Activated CD4-positive, alpha-beta memory T cell treated with anti-CD3 and anti-CD28 coated beads, Interleukin-2, amount 10 ng/mL, durations not matched to agents 7 days and 5 days (primary cell): ENCODE measurements around the gene TTPAL. TPM values are rescaled to one million over a fixed set of nuclear protein-coding genes. Genes with fewer than 3 reads are reported as not detected.
"Not testable (repeated sequence)": the region's sequence is repeated elsewhere in the genome, so short reads cannot be mapped to it uniquely, and the experiment has no call there.

Experiments
- CTCF ChIA-PET: fragments of 350-600 bp; sonication (Branson Sonifier 250); formaldehyde crosslinking; loops from one replicate; lab custom pipeline; 2021; ENCODE audit warnings: antibody characterized with exemption, inconsistent platforms; lab: Charles Lee
- POLR2A ChIA-PET: fragments of 350-600 bp; sonication (Branson Sonifier 250); formaldehyde crosslinking; loops from one replicate; lab custom pipeline; 2021; ENCODE audit warnings: antibody characterized with exemption; lab: Charles Lee
- DNase-seq: peaks from one replicate; pipeline ENCODE4 v3.0.0-alpha.2; 2020
- H3K27ac Mint-ChIP-seq: one replicate; pipeline ENCODE4 v1.8.0; 2021; ENCODE audit warnings: mild to moderate bottlenecking, mixed read lengths
- H3K27me3 Mint-ChIP-seq: one replicate; pipeline ENCODE4 v1.8.0; 2021; ENCODE audit warnings: mixed read lengths
- H3K36me3 Mint-ChIP-seq: one replicate; pipeline ENCODE4 v1.8.0; 2021; ENCODE audit warnings: low read depth, mixed read lengths
- H3K4me1 Mint-ChIP-seq: one replicate; pipeline ENCODE4 v1.8.0; 2021; ENCODE audit warnings: mixed read lengths
- H3K4me3 Mint-ChIP-seq: one replicate; pipeline ENCODE4 v1.8.0; 2021; ENCODE audit warnings: mild to moderate bottlenecking, mixed read lengths
- H3K9me3 Mint-ChIP-seq: one replicate; pipeline ENCODE4 v1.8.0; 2021; ENCODE audit warnings: mixed read lengths
- total RNA-seq, 2 experiments: library from RNA; stranded (reverse); gene quantifications; one replicate each; pipeline ENCODE4 v1.2.3, GENCODE V29; 2021

The TTPAL gene
- total RNA-seq, 2 experiments from 2014 or later, result 15.5 to 16.6 TPM

DNA sequence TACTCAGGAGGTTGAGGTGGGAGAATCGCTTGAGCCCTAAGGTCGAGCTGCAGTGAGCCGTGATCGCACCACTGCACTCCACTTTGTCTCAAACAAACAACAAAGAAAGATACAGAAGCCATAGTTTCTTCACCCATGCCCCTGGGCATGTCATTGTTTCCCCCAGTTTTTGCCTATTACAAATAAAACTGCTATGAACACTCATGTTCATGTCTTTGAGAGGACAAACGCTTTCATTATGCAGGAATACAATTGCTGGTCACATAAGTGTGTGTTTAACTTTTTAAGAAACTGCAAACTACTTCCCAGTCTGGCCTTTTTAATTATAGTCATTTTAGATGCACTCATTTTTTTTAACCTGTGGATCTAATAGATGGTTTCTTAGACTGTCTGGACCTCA, 12.2 kb upstream of the TTPAL start:
- CTCF ChIA-PET, result no interaction called here
- Mint-ChIP-seq H3K36me3 (no peaks in the 10 kb centered on the region), H3K27ac (no peak overlapping the region), H3K4me1 (no peaks in the 10 kb centered on the region), H3K4me3 (no peak overlapping the region), H3K9me3 (no peaks in the 10 kb centered on the region), H3K27me3 (peaks cover 6% of the 10 kb centered on the region)
- POLR2A ChIA-PET, result no interaction called here
- DNase-seq, result no peak

DNA sequence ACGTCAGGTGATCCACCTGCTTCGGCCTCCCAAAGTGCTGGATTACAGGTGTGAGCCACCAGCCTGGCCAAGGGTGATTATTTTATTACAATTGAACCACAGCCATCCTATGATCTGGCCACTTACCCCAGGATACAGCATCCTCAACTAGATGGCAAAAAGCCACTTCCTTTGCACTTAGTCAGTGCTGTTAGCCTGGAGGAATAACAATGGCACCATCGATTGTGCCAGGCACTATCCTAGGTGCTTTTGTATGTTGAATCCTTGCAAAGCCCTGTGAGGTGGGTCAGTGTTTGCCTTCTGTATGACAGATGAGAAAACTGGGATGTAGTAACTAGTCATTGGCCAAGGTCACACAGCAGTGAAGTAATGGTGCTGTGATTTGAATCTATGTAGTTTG, 11.2 kb upstream of the TTPAL start:
- POLR2A ChIA-PET, result no interaction called here
- no peak overlapping the region for H3K4me3 Mint-ChIP-seq

DNA sequence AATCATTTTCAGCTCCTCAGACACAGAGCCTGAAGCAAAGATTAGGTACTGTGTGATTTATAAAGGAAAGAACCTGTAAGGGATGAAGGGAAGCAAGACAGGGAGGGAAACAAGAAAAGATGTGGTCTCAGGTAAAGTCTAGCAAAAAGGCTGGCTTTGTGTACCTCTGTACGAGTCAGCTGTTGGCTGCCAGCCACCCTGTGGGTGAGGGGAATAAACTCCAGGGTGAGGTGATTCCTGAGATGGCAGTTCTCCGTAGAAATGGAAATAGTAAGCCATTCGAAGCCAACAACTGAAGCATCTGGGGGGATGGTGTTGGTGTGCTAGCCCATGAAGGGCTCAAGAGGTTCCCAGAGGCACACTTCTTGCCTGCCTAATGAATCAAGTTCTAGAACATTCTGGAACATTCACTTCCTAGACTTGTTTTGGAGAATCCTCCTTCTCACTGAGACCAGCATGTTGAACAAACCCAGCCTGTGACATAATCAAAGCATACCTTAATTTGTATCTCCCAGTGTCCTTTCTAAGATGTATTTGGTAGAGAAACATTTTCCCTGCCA, 10.6 kb upstream of the TTPAL start:
- no peak overlapping the region for H3K4me3 Mint-ChIP-seq
- ChIA-PET POLR2A (no interaction called here), CTCF (no interaction called here)
- H3K9me3 Mint-ChIP-seq, result no peaks in the 10 kb centered on the region
- no peaks in the 10 kb centered on the region for H3K36me3 Mint-ChIP-seq
- no peak overlapping the region for H3K27ac Mint-ChIP-seq
- no peaks in the 10 kb centered on the region for H3K4me1 Mint-ChIP-seq
- DNase-seq, result no peak
- H3K27me3 Mint-ChIP-seq, result peaks cover 6% of the 10 kb centered on the region

More for the DNA sequence above, 11.2 kb upstream of the TTPAL start:
- no peak for DNase-seq
- H3K36me3 Mint-ChIP-seq, result no peaks in the 10 kb centered on the region
- H3K27me3 Mint-ChIP-seq, result peaks cover 6% of the 10 kb centered on the region
- no peaks in the 10 kb centered on the region for H3K9me3 Mint-ChIP-seq
- H3K27ac Mint-ChIP-seq, result no peak overlapping the region
- CTCF ChIA-PET, result no interaction called here
- no peaks in the 10 kb centered on the region for H3K4me1 Mint-ChIP-seq

GRCh38 chr20:44467289-44467883, 8.3 kb upstream of the TTPAL start:
- POLR2A ChIA-PET, result no interaction called here
- no peaks in the 10 kb centered on the region for H3K4me1 Mint-ChIP-seq
- peaks cover 6% of the 10 kb centered on the region for H3K27me3 Mint-ChIP-seq
- no peaks in the 10 kb centered on the region for H3K36me3 Mint-ChIP-seq
- CTCF ChIA-PET, result no interaction called here
- no peak for DNase-seq
- no peak overlapping the region for H3K27ac Mint-ChIP-seq
- H3K9me3 Mint-ChIP-seq, result no peaks in the 10 kb centered on the region
- H3K4me3 Mint-ChIP-seq, result no peak overlapping the region

- POLR2A ChIA-PET, result no interaction called here
- H3K4me3 Mint-ChIP-seq, result no peak overlapping the region
- CTCF ChIA-PET, result no interaction called here
These were observed 7.5 kb upstream of the TTPAL start for GRCh38 chr20:44468044-44468782.

GRCh38 chr20:44470327-44470726, 5.3 kb upstream of the TTPAL start:
- H3K27ac Mint-ChIP-seq, result no peak overlapping the region
- ChIA-PET CTCF (interaction anchor here (0.8 to 1.3 kb wide), 2 partner anchors 140 to 214 kb away, joined by 3 read pairs; no protein-coding TSS in a partner anchor), POLR2A (no interaction called here)
- H3K4me1 Mint-ChIP-seq, result peaks cover 6% of the 10 kb centered on the region
- H3K27me3 Mint-ChIP-seq, result peaks cover 2% of the 10 kb centered on the region
- no peaks in the 10 kb centered on the region for H3K9me3 Mint-ChIP-seq
- no peak overlapping the region for H3K4me3 Mint-ChIP-seq
- DNase-seq, result no peak
- no peaks in the 10 kb centered on the region for H3K36me3 Mint-ChIP-seq

More at GRCh38 chr20:44468044-44468782, 7.5 kb upstream of the TTPAL start:
- Mint-ChIP-seq H3K27me3 (peaks cover 6% of the 10 kb centered on the region), H3K9me3 (no peaks in the 10 kb centered on the region), H3K27ac (no peak overlapping the region), H3K36me3 (no peaks in the 10 kb centered on the region), H3K4me1 (no peaks in the 10 kb centered on the region)
- no peak for DNase-seq

GRCh38 chr20:44471481-44471882, 4.2 kb upstream of the TTPAL start:
- CTCF ChIA-PET, result interaction anchor here (0.6 kb wide), 1 partner anchor 85 kb away, joined by 3 read pairs; no protein-coding TSS in a partner anchor
- Mint-ChIP-seq H3K9me3 (no peaks in the 10 kb centered on the region), H3K4me1 (peaks cover 17% of the 10 kb centered on the region), H3K36me3 (no peaks in the 10 kb centered on the region), H3K27ac (no peak overlapping the region), H3K4me3 (no peak overlapping the region), H3K27me3 (peaks cover 2% of the 10 kb centered on the region)
- DNase-seq, result no peak
- POLR2A ChIA-PET, result no interaction called here

DNA sequence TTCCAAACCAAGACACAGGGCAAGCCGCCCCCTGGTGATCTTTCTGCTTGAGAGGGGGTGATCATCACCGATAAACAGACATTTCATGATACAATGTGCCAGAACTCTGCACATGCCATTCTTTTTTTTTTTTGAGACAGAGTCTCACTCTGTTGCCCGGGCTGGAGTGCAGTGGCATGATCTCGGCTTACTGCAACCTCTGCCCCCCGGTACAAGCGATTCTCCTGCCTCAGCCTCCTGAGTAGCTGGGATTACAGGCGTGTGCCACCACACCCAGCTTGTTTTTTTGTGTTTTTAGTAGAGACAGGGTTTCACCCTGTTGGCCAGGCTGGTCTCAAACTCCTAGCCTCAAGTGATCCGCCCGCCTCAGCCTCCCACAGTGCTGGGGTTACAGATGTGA, 3.4 kb upstream of the TTPAL start:
- H3K4me3 Mint-ChIP-seq, H3K9me3 Mint-ChIP-seq, H3K27me3 Mint-ChIP-seq, DNase-seq, H3K27ac Mint-ChIP-seq, H3K36me3 Mint-ChIP-seq: not testable (repeated sequence)
- H3K4me1 Mint-ChIP-seq, result peaks cover 25% of the 10 kb centered on the region
- ChIA-PET CTCF (interaction anchor here (1.2 kb wide), 1 partner anchor 255 kb away, joined by 3 read pairs; no protein-coding TSS in a partner anchor), POLR2A (interaction anchor here (1.4 kb wide), 1 partner anchor 49 kb away, joined by 3 read pairs; no protein-coding TSS in a partner anchor)

DNA sequence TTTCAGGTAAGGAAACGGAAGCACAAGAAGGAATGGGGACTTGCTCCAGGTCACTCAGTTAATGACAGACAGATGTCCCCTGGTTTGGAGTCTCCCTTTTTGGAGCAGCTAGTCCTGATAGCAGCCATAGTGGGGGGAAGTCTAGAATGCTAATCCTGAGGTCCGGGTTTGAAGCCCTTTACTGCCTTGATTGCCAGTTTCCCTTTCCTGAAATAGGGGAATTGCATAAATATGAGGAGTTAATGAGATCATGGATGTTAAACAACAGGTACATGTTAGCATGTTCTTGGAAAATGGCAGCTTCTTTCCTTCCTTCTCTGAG, 341 bp upstream of the TTPAL start:
- Mint-ChIP-seq H3K27me3 (no peaks in the 10 kb centered on the region), H3K36me3 (peaks cover 2% of the 10 kb centered on the region), H3K4me3 (peak overlapping the region; percentile 93), H3K27ac (peak overlapping the region; percentile 91), H3K4me1 (peaks cover 25% of the 10 kb centered on the region), H3K9me3 (no peaks in the 10 kb centered on the region)
- ChIA-PET CTCF (interaction anchor here (0.7 to 2.3 kb wide), 10 partner anchors 15 to 817 kb away, joined by 3 to 10 read pairs (median 4); partner anchors contain the start of gene SERINC3), POLR2A (interaction anchor here (0.6 to 3.6 kb wide), 12 partner anchors 10 to 265 kb away, joined by 3 to 29 read pairs (median 4); partner anchors contain the start of genes OSER1 and SERINC3)
- no peak for DNase-seq

DNA sequence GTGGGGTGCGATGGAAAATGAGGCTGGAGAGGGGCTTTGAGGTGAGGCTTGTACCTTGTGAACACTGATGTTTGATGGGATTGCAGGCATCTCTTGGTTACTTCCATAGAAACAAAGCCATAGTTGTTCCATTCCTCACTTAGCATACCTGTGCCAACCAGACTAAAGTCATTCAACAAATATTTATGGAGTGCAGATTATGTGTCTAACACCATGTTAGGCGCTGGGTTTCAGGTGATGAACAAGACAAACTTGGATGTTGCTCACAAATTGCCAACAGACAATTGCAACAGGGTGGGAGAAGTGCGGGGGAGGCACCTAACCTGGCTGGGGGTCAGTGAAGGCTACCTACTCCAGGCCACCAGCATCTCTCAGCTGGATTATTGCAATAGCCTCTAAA, 1.5 kb downstream of the TTPAL start:
- CTCF ChIA-PET, result interaction anchor here (1.4 to 2.3 kb wide), 2 partner anchors 134 to 206 kb away, joined by 4 to 10 read pairs; no protein-coding TSS in a partner anchor
- POLR2A ChIA-PET, result interaction anchor here (1.0 to 3.6 kb wide), 5 partner anchors 8 to 127 kb away, joined by 3 to 29 read pairs (median 4); partner anchors contain the start of gene SERINC3
- no peak for DNase-seq
- Mint-ChIP-seq H3K27me3 (no peaks in the 10 kb centered on the region), H3K9me3 (no peaks in the 10 kb centered on the region), H3K27ac (no peak overlapping the region), H3K4me3 (peak overlapping the region; percentile 93), H3K36me3 (peaks cover 20% of the 10 kb centered on the region), H3K4me1 (peaks cover 25% of the 10 kb centered on the region)

DNA sequence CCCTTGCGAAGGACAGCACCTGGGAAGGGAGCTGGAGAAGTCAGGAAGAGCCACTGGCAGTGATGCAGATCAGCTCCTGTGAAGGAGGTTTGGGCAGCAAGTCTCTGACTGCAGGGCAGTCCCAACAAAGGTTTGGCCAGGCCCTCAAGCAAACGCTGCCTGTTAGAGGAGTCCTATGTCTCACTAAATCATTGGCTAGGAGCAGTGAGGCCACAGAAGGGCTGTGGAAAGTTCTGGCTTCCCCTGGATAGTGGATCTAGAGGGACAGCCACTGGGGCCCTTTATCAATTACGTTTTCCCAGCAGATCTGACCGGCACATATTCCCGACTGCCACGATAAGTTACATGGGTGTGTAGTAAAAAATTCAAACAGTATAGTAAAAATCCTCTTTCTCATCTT, 2.5 kb downstream of the TTPAL start:
- DNase-seq, result no peak
- H3K9me3 Mint-ChIP-seq, result no peaks in the 10 kb centered on the region
- H3K36me3 Mint-ChIP-seq, result peaks cover 20% of the 10 kb centered on the region
- ChIA-PET CTCF (no interaction called here), POLR2A (interaction anchor here (3.6 kb wide), 1 partner anchor 43 kb away, joined by 29 read pairs; the partner anchor contains the start of gene SERINC3)
- H3K4me1 Mint-ChIP-seq, result peaks cover 25% of the 10 kb centered on the region
- no peak overlapping the region for H3K4me3 Mint-ChIP-seq
- no peaks in the 10 kb centered on the region for H3K27me3 Mint-ChIP-seq
- H3K27ac Mint-ChIP-seq, result no peak overlapping the region

DNA sequence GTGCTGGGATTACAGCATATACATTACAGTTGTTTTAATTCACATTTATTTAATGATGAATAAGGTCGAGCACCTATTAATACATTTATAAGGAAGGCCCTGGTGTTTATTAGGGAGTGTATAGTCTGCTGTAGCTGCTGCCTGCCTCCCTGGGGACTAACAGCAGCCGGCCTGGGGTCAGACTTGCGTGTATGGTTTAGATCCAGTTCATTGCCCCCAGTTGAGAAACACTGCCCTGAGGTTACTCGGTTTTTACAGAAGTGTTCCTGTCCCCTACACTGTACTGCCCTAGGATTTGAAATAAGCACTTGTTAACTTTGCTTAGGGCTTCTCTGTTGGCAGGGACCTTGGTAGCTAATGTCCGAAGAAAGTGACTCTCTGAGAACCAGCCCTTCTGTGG, 4.0 kb downstream of the TTPAL start:
- ChIA-PET CTCF (no interaction called here), POLR2A (no interaction called here)
- no peaks in the 10 kb centered on the region for H3K9me3 Mint-ChIP-seq
- H3K36me3 Mint-ChIP-seq, result peaks cover 31% of the 10 kb centered on the region
- no peak overlapping the region for H3K4me3 Mint-ChIP-seq
- DNase-seq, result no peak
- peaks cover 25% of the 10 kb centered on the region for H3K4me1 Mint-ChIP-seq
- H3K27me3 Mint-ChIP-seq, result no peaks in the 10 kb centered on the region
- H3K27ac Mint-ChIP-seq, result no peak overlapping the region

- Mint-ChIP-seq H3K9me3 (no peaks in the 10 kb centered on the region), H3K36me3 (peaks cover 31% of the 10 kb centered on the region), H3K4me1 (peaks cover 22% of the 10 kb centered on the region), H3K27me3 (no peaks in the 10 kb centered on the region), H3K4me3 (no peak overlapping the region), H3K27ac (no peak overlapping the region)
- no peak for DNase-seq
- POLR2A ChIA-PET, result no interaction called here
- CTCF ChIA-PET, result no interaction called here
These were observed 4.4 kb downstream of the TTPAL start for GRCh38 chr20:44480097-44480496.
